GM18951 (cell line): Measurements from ENCODE around the gene NCKAP1.
"Not testable (repeated sequence)": the region's sequence is repeated elsewhere in the genome, so short reads cannot be mapped to it uniquely, and the experiment has no call there.

Source experiments
- POLR2A ChIP-seq: IDR thresholded peaks from 4 replicates; pipeline ENCODE4 v1.6.1; 2011; ENCODE audit warnings: mild to moderate bottlenecking; ENCODE audit not compliant: insufficient read length, insufficient read depth; ENCODE audit errors: extremely low read depth
- in situ Hi-C: fragments of 300-500 bp; cut with MboI; formaldehyde crosslinking; loops from one replicate; pipeline ENCODE4 v1.12.0; 2022; ENCODE audit warnings: low sequenced_read_pairs, mixed read lengths, inconsistent platforms; ENCODE audit not compliant: unreplicated experiment

Gene NCKAP1

DNA sequence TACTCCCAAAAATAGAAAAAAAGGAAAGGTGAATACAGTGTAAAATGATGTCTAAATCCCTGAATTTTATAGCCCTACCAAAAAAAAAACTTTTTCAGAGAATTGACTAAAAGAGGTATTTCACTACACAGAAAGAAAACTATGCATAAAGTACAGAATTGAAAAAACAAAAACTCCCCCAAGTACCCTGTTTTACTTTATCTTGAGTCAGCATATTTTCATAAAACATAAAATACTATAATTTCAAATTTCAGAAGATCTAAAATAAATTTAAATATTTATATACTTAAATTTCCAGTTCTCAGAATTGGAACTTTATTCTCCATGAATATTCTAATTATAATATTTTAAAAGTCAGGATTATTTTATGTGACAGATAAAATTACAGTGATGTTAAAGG is 10.1 kb downstream of the NCKAP1 start:
- TF ChIP-seq POLR2A: no peak

DNA sequence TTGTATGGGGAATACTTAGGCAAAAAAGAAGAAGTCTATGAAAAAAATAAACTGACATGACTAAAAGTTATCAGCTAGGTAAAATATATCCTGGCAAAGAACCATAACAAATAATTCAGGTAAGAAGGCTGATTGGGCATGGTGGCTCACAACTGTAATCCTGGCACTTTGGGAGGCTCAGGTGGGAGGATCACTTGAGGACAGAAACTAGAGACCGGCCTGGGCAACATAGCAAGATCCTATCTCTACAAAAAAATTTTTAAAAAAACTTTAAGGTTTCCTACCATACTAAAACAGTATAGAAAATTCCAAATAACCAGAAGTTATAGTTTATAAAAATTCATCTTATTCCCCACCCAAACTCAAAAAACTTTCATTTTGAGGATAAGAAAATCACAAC is 10.8 kb downstream of the NCKAP1 start:
- in situ Hi-C loops: no loop called here

More for the DNA sequence above, 10.1 kb downstream of the NCKAP1 start:
- in situ Hi-C loops: no loop called here

DNA sequence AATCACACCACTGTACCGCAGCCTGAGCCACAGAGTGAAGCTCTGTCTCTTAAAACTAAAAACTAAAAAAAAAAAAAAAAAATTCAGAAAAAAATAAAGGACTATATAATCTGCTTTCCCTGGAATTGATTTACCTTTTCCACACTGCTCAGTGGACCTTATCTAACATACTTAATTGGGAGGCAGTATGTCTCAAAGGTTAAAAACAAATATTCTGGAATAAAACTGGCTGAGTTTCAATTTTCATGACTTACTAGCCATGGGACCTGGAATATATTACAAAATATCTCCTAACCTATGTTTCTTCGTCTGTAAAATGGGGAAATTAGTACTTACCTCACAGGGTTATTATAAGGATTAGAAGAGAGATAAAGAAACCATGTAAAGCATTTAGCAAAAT is 11.8 kb downstream of the NCKAP1 start:
- in situ Hi-C loops: no loop called here
- TF ChIP-seq POLR2A: no peak

More for the DNA sequence above, 10.8 kb downstream of the NCKAP1 start:
- no peak for TF ChIP-seq POLR2A

DNA sequence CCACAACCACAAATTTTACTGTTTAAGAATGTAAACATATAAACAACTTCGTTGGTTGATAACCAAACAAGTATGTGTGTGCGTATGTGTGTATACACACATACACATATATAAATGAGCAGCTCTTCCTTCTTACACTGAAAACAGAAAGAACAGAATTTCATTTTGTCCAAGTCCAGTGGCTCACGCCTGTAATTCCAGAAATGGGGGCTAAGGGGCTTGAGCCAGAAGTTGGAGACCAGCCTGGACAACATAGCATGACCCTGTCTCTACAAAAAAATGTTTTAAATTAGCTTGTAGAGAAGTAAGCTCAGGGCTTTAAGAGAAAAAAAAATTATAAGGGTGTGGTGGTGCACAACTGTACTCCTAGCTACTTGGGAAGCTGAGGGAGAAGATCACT is 12.3 kb downstream of the NCKAP1 start:
- in situ Hi-C loops: no loop called here
- no peak for TF ChIP-seq POLR2A

DNA sequence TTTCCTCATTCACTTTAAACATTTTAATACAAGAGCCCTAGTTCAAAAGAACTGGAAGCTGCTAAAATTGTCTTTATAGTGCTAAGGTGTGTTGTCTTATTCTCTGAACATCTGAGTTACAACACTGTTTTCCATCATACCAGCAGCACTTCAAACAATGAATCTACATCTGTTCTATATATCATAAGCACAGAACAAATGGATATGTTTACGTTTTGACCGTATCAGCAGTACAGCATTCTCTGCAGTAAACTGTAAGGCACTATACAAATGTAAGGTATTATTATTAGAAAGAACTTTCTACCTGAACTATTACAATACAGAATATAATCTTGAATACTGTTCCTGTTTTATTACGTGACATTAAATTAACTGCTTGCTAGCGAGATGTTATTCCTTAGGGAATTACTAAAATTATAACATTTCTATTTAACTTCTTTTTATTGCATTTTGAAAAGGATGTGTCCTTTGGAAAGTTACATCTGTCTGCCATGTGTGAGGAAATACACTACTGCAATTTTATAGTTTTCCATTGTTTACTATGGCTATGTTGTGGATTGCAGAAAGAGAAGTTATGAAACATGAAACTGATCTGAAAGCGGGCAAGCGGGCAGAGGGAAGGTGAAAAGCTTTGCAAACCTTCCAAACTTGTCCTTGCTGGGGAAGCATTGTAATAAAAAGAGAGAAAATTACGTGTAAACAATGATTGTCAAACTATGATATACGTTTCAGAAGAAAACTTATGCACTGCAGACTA is 13.7 kb downstream of the NCKAP1 start:
- in situ Hi-C loops: no loop called here
- TF ChIP-seq POLR2A: no peak

DNA sequence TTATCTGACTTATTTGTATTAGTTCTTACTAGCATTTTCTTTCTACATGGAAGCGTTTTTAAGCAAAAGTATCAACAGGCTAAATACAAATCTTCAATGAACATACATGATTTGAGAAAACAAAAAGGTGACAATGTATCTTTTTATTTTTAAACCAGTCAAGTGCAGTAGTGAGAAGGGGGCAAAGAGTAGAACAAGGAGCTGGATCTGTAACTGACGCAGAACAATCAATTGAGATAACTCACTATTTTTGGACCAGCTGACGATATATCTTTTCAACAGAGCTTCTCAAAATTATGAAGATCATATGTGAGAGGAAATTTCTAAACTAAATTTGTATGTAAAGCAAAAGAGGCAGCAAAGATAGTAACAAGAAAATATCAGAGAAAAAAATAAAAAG is 15.5 kb downstream of the NCKAP1 start:
- TF ChIP-seq POLR2A: no peak
- in situ Hi-C loops: no loop called here

DNA sequence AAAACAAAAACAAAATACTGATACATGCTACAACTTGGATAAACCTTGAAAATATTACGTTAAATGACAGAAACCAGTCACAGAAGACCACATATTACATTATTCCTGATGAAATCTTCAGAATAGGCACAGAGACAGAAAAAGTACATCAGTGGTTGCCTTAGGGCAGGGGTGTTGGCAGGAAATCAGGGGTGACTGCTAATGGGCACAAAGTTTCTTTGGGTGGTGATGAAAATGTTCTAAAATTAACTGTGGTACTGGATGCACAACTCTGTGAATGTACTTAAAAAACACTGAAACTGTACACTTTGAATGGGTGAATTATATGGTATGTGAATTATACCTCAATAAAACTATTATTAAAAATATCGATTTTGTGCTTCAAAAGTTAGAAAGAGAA is 16.6 kb downstream of the NCKAP1 start:
- in situ Hi-C loops: no loop called here
- TF ChIP-seq POLR2A: no peak

DNA sequence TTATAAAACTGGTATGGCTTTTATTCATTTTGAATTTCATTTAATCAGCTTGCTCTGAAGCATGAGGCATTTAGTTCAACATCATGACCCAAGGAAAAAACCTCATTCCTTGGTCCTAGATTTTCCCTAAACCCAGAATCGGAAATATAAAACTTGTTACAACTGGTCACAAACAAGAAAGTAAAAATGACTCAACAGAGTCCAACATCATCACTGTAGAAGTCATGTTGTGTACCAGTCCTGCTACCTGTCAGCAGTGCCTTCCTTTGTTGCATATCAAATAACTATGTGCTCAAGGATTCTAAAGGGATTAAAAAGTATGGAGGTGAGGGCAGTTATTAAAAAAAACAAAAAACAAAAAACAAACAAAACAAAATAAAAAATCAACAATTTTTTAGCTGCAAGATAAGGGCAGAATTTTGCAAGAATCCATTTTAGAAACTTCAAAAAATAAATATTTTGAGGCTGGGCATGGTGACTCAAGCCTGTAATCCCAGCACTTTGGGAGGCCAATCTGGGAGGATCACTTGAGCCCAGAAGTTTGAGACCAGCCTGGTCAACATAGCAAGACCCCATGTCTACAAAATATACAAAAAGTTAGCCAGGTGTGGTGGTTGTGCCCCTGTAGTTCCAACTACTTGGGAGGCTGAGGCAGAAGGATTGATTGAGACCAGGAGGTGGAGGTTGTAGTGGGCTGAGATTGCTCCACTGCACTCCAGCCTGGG is 18.4 kb downstream of the NCKAP1 start:
- in situ Hi-C loops: no loop called here
- TF ChIP-seq POLR2A: no peak

DNA sequence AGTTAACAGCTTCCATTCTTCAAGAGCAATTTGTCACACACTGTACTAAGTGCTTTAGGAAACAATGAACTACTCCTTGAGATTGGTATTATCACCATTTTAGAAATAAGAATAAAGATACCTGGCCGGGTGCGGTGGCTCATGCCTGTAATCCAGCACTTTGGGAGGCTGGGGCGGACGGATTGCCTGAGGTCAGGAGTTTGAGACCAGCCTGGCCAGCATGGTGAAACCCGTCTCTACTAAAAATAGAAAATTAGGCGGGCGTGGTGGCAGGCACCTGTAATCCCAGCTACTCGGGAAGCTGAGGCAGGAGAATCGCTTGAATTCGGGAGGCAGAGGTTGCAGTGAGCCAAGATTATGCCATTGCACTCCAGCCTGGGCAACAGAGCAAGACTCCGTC is 20.4 kb downstream of the NCKAP1 start:
- in situ Hi-C loops: not testable (repeated sequence)

DNA sequence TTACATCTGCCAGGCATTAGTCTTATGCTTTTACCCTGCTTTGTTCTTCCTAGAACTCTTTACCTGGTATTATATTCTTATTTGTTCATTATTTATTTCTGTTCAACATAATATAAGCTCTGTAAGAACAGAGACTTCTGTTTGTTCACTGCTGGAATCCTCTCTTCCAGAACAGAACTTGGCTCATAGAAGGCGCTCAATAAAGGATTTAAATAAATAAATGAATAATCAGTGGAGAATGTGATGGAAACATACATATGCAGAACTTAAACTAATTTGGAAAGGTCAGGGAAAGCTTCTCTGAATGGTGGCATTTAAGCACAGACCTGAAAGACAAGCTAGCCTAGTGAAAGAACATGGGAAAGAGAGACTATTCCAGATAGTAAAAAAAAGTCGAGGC is 24.3 kb downstream of the NCKAP1 start:
- no peak for TF ChIP-seq POLR2A
- in situ Hi-C loops: no loop called here

DNA sequence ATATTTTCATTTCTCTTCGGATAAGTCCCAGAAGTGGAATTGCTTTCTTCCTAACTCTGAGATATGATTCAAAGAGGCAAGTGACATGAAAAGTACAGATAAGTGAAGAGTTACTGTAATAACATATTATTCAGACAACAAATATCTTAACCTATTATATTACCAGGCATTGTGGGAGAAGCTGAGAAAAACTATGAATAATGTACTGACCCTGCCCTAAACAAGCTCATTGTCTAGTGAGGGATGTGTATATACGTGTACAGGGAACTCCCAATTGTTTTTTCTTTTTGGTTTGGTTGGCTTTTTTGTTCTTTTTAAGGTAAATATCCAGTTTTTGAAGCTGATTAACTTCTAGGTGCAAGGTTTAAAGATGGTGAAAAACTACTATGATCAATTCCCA is 26.5 kb downstream of the NCKAP1 start:
- no peak for TF ChIP-seq POLR2A
- in situ Hi-C loops: no loop called here

DNA sequence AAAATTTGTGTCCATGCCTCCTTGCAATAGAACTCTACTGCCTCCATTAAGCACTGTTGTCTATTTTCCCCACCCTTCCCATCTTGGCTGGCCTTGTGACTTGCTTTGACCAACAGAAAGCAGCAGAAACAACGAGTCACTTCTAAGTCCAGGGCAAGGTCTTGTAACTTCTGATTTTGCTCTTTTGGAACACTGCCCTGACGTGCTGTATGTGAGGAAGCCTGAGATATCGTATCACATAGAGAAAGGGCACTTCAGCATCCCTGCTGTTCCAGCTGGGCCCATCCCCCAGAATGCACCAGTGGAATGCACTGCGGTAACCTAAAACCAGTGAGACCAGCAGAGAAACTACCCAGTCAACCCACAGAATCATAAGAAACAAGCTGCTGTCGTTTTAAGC is 28.1 kb downstream of the NCKAP1 start:
- TF ChIP-seq POLR2A: no peak
- in situ Hi-C loops: no loop called here

DNA sequence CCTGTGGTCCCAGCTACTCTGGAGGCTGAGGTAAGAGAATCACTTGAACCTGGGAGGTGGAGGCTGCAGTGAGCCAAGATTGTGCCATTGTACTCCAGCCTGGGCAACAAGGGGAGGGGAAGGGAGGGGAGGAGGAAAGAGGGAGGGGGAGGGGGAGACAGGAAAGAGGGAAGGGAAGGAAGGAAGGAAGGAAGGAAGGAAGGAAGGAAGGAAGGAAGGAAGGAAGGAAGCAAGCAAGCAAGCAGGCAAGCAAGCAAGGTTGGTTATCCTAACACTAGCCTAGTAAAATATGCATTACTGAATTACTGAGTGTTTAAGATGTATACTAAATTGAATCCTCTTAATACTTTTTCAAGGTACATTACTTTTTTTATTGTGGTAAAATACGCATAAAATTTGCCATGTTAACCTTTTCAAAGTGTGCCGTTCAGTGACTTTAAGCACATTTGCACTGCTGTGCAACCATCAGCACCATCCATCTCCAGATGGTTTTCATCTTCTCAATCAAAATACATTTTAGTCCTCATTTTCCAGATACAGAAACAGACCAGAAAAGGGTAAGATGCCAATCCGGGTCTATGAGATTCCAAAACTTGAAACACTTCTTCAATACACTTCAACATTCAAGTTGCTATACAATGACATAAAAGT is 28.9 kb downstream of the NCKAP1 start:
- in situ Hi-C loops: no loop called here
- TF ChIP-seq POLR2A: no peak

DNA sequence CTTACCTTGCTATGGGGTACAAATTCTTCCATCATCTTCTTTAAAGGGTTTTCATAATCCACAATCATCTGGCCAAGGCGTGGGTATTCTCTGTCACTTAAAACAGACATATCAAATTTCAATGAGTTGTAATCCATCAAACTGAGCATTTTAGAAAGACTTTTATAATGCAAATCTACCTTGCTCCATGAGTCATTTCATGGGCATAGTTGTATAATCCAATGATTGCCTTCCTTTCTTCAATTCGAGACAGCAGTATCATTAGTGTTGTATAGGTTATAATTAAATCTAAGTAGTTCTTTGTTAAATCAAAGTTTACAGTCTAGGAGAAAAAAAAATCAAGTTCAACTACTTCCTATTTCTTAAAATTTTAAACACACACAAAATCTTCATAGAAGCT is 36.3 kb downstream of the NCKAP1 start:
- in situ Hi-C loops: no loop called here

DNA sequence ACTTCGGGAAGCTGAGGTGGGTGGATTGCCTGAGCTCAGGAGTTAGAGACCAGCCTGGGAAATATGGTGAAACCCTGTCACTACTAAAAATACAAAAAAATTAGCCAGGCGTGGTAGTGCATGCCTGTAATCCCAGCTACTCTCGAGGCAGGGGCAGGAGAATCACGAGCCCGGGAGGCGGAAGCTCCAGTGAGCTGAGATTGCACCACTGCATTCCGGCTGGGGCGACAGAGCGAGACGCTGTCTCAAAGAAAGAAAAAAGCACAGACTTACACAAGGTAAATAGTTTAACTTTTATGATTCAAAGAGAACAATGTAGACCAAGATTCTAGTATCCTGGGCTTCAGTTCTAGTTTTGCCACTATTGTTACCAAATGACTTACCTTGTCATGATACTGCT is 37.4 kb downstream of the NCKAP1 start:
- TF ChIP-seq POLR2A: no peak
- in situ Hi-C loops: no loop called here

More for the DNA sequence above, 36.3 kb downstream of the NCKAP1 start:
- no peak for TF ChIP-seq POLR2A
